SK-N-SH (cell line): ENCODE results near the gene IPMK. TPM values are rescaled to one million over a fixed set of nuclear protein-coding genes. Genes with fewer than 3 reads are reported as not detected.
"Not testable (repeated sequence)": the region's sequence is repeated elsewhere in the genome, so short reads cannot be mapped to it uniquely, and the experiment has no call there.

Experiments
- CTCF ChIA-PET: fragments of 300-600, 350-600 bp; formaldehyde crosslinking; extraction: SDS; loops from one replicate; lab custom pipeline; 2021; lab: Yijun Ruan, JAX
- POLR2A ChIA-PET: fragments of 350-600 bp; sonication (Branson Sonifier 250); formaldehyde crosslinking; extraction: SDS; loops from one replicate; lab custom pipeline; 2020; ENCODE audit warnings: antibody characterized with exemption, inconsistent platforms; lab: Yijun Ruan, JAX
- DNase-seq: peaks from one replicate; pipeline ENCODE4 v3.0.0; 2012
- H2AFZ ChIP-seq: fragments of 200-600 bp; sonication (generic); 2 replicates; pipeline ENCODE4 v1.8.1; 2016; ENCODE audit warnings: antibody characterized with exemption, mild to moderate bottlenecking, low read depth
- H3F3A ChIP-seq: fragments of 200-600 bp; sonication (generic); replicated peaks from 2 replicates; pipeline ENCODE3; 2016; ENCODE audit warnings: antibody characterized with exemption, mild to moderate bottlenecking; ENCODE audit not compliant: insufficient read depth
- H3K27ac ChIP-seq, 2 experiments: fragments of 200-500 bp in 1 of 2; fragments of 200-600 bp in 1 of 2; sonication (Bioruptor generic) in 1 of 2; sonication (generic), shearing (Covaris generic) in 1 of 2; 2 replicates each; pipeline versions ENCODE4 v1.5.1 to v1.6.1; 2014 to 2016; ENCODE audit warnings: low read depth in 2 of 2, inconsistent platforms in 1 of 2, low read length in 1 of 2, mild to moderate bottlenecking in 1 of 2, mixed read lengths in 1 of 2
- H3K27me3 ChIP-seq: fragments of 200-600 bp; sonication (generic), shearing (Covaris generic); 2 replicates; pipeline ENCODE4 v1.6.1; 2016; ENCODE audit warnings: mixed run types; ENCODE audit not compliant: insufficient read depth
- H3K36me3 ChIP-seq, 2 experiments: fragments of 200-500 bp in 1 of 2; fragments of 200-600 bp in 1 of 2; sonication (Bioruptor generic) in 1 of 2; sonication (generic) in 1 of 2; replicated peaks in 1 of 2; 2 replicates each; pipeline versions ENCODE3 to v1.5.1; 2014 to 2016; ENCODE audit warnings: low read length in 1 of 2, mild to moderate bottlenecking in 1 of 2; ENCODE audit not compliant: insufficient read depth in 2 of 2, control insufficient read depth in 1 of 2
- H3K4me1 ChIP-seq, 2 experiments: fragments of 200-500 bp in 1 of 2; fragments of 200-600 bp in 1 of 2; sonication (Bioruptor generic) in 1 of 2; sonication (generic), shearing (Covaris generic) in 1 of 2; 2 replicates each; pipeline versions ENCODE4 v1.5.1 to v1.6.1; 2014 to 2016; ENCODE audit warnings: low read depth in 1 of 2, low read length in 1 of 2, mixed run types in 1 of 2; ENCODE audit not compliant: insufficient read depth in 2 of 2, control insufficient read depth in 1 of 2
- H3K4me2 ChIP-seq: fragments of 200-600 bp; sonication (generic), shearing (Covaris generic); 2 replicates; pipeline ENCODE4 v1.6.1; 2017; ENCODE audit warnings: mixed run types
- H3K4me3 ChIP-seq, 2 experiments: fragments of 200-500 bp in 1 of 2; fragments of 200-600 bp in 1 of 2; sonication (Bioruptor generic) in 1 of 2; sonication (generic), shearing (Covaris generic) in 1 of 2; 2 replicates each; pipeline versions ENCODE4 v1.5.1 to v1.8.1; 2014 to 2016; ENCODE audit warnings: low read depth in 2 of 2, inconsistent platforms in 1 of 2, low read length in 1 of 2, mild to moderate bottlenecking in 1 of 2, mixed read lengths in 1 of 2, moderate library complexity in 1 of 2
- H3K79me2 ChIP-seq: fragments of 200-600 bp; sonication (generic); 2 replicates; pipeline ENCODE4 v1.8.1; 2017; ENCODE audit warnings: mild to moderate bottlenecking; ENCODE audit not compliant: insufficient read depth
- H3K9ac ChIP-seq: fragments of 200-600 bp; sonication (generic); 2 replicates; pipeline ENCODE4 v1.6.1; 2017; ENCODE audit warnings: mixed run types
- H3K9me2 ChIP-seq: fragments of 200-600 bp; sonication (generic); 2 replicates; pipeline ENCODE4 v1.6.1; 2017; ENCODE audit warnings: mixed run types
- H3K9me3 ChIP-seq: fragments of 200-600 bp; sonication (generic); 2 replicates; pipeline ENCODE4 v1.6.1; 2017; ENCODE audit warnings: mixed run types, mild to moderate bottlenecking, moderate library complexity
- H4K20me1 ChIP-seq: fragments of 200-600 bp; sonication (generic); 2 replicates; pipeline ENCODE4 v1.6.1; 2017; ENCODE audit warnings: mild to moderate bottlenecking, mixed run types; ENCODE audit not compliant: insufficient read depth
- CHD2 ChIP-seq: fragments of 150-350 bp; IDR thresholded peaks from 2 replicates; pipeline ENCODE4 v1.6.1; 2018; ENCODE audit warnings: low read length; ENCODE audit not compliant: partially characterized antibody
- ELF1 ChIP-seq: IDR thresholded peaks from 2 replicates; pipeline ENCODE4 v1.4.0; 2012
- EP300 ChIP-seq, 2 experiments: IDR thresholded peaks; 2 replicates each; pipeline versions ENCODE4 v1.4.0 to v1.6.1; 2012; ENCODE audit warnings: borderline replicate concordance in 1 of 2, low read depth in 1 of 2, low read length in 1 of 2
- EZH2phosphoT487 ChIP-seq: fragments of 200-600 bp; sonication (generic); IDR thresholded peaks from 2 replicates; pipeline ENCODE4 v1.6.1; 2017; ENCODE audit warnings: low read depth, mixed run types, mild to moderate bottlenecking, antibody characterized with exemption, moderate library complexity, borderline replicate concordance
- FOXM1 ChIP-seq: IDR thresholded peaks from 2 replicates; pipeline ENCODE4 v1.4.0; 2012; ENCODE audit warnings: low read depth, mild to moderate bottlenecking
- GATA2 ChIP-seq: sonication (generic); formaldehyde crosslinking; IDR thresholded peaks from 2 replicates; pipeline ENCODE4 v1.5.0; 2020; ENCODE audit warnings: mild to moderate bottlenecking, missing genetic modification reagents
- IRF3 ChIP-seq: fragments of 150-350 bp; IDR thresholded peaks from 2 replicates; pipeline ENCODE4 v1.6.1; 2016; ENCODE audit warnings: mild to moderate bottlenecking, low read depth, low read length
- MEF2A ChIP-seq: IDR thresholded peaks from 2 replicates; pipeline ENCODE4 v1.4.0; 2012; ENCODE audit warnings: low read depth, borderline replicate concordance
- NFIC ChIP-seq: IDR thresholded peaks from 2 replicates; pipeline ENCODE4 v1.4.0; 2012; ENCODE audit warnings: borderline replicate concordance
- RAD21 ChIP-seq: IDR thresholded peaks from 2 replicates; pipeline ENCODE4 v1.6.1; 2012; ENCODE audit warnings: mild to moderate bottlenecking, low read length
- SMC3 ChIP-seq: IDR thresholded peaks from 2 replicates; pipeline ENCODE4 v1.6.1; 2012; ENCODE audit warnings: low read depth, low read length, improper control_type of control experiment
- ZBTB33 ChIP-seq: IDR thresholded peaks from 2 replicates; pipeline ENCODE4 v1.4.0; 2012; ENCODE audit warnings: low read depth, borderline replicate concordance
- WGBS: methylation state at CpG from one replicate; pipeline ENCODE4 v1.1.6; 2017; ENCODE audit warnings: low lambda C conversion rate; 5-methylcytosine and 5-hydroxymethylcytosine counted together
- polyA plus RNA-seq, 3 experiments: library from polyadenylated mRNA; depleted of rRNA; stranded (reverse); fragments of >200 nt; gene quantifications; 2 replicates each; pipeline ENCODE4 v1.2.3, GENCODE V29; 2012

The IPMK gene
- polyA plus RNA-seq, 1 of the 3 experiments (the other 2 are of a cell fraction) = 0.71 TPM

- no peak for TF ChIP-seq FOXM1
- no peak for TF ChIP-seq ZBTB33
- no peak for TF ChIP-seq CHD2
- TF ChIP-seq MEF2A = no peak
- no peak for TF ChIP-seq SMC3
- no peak for TF ChIP-seq RAD21
- TF ChIP-seq EP300 (IDR thresholded peaks at IDR 0.05; ENCODE audit: borderline replicate concordance in 1 of 2, low read depth in 1 of 2, low read length in 1 of 2) = peak in 1 of 2 experiments; percentile 41; a peak in 1 of 4 replicates
- no peak for TF ChIP-seq IRF3
Measured at GRCh38 chr10:58237014-58237834, 30.5 kb downstream of the IPMK start (continued).

- H3K4me2 ChIP-seq, H2AFZ ChIP-seq, H3K9ac ChIP-seq, H3K4me3 ChIP-seq, H3K9me2 ChIP-seq, DNase-seq, POLR2A ChIA-PET, H3K27ac ChIP-seq, H3F3A ChIP-seq, H3K27me3 ChIP-seq, H4K20me1 ChIP-seq, H3K9me3 ChIP-seq, H3K4me1 ChIP-seq: not testable (repeated sequence)
- CTCF ChIA-PET = interaction anchor here (0.8 to 1.6 kb wide), 2 partner anchors 10 to 49 kb away, joined by 3 read pairs; no protein-coding TSS in a partner anchor
- WGBS = 88% methylated on average over 6 of the region's 7 CpGs
- Histone ChIP-seq H3K36me3 (peaks cover 22 to 31% of the 10 kb centered on the region in 2 experiments), H3K79me2 (peaks cover 23% of the 10 kb centered on the region)
Measured at GRCh38 chr10:58229856-58230255, 37.8 kb downstream of the IPMK start.

DNA sequence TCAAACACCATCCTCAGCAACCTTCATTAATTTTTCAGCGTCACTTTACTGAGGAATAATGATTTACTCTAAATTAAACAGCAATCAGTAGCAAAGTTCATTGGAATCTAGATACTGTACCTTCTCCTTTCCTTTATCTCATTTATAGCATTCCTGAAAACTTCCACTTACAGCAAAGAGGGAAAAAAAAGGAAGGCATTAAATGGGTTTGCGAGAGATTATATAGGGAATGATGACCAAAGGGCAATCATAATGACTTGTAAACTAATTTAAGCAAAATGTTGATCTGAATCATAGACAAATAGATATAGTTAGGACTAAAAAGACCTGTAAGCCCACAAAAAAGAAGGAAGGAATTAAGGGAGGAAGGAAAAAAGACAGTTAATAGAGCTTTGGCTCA lies 42.0 kb downstream of the IPMK start:
- no peaks in the 10 kb centered on the region for H3F3A ChIP-seq
- H3K9me2 ChIP-seq = no peaks in the 10 kb centered on the region
- no peaks in the 10 kb centered on the region for H3K9me3 ChIP-seq
- 0 out of 2 replicates have a peak, but pooled peaks cover 3% of the 10 kb centered on the region for H3K79me2 ChIP-seq
- H3K4me1 ChIP-seq = no peaks in the 10 kb centered on the region; a peak in 1 of 4 replicates
- TF ChIP-seq ELF1 (no peak), GATA2 (CRISPR knock-in tag) (no peak), EZH2phosphoT487 (no peak), NFIC (no peak)
- WGBS = 94% methylated on average over 2 of the region's 2 CpGs
- H3K36me3 ChIP-seq = peaks cover 24 to 33% of the 10 kb centered on the region in 2 experiments
- no peaks in the 10 kb centered on the region for H4K20me1 ChIP-seq
- DNase-seq = no peak
- H3K9ac ChIP-seq = no peak overlapping the region
- H3K4me3 ChIP-seq = no peak overlapping the region
- POLR2A ChIA-PET = no interaction called here
- H3K27ac ChIP-seq = no peak overlapping the region
- H3K4me2 ChIP-seq = no peak overlapping the region
- CTCF ChIA-PET = no interaction called here
- H3K27me3 ChIP-seq = no peaks in the 10 kb centered on the region
- H2AFZ ChIP-seq = no peak overlapping the region
